Ramos (cell line): ENCODE results near the gene SYNE1.
"Not testable (repeated sequence)": the region's sequence is repeated elsewhere in the genome, so short reads cannot be mapped to it uniquely, and the experiment has no call there.

Source experiments
- in situ Hi-C: fragments of 300-500 bp; cut with MboI; formaldehyde crosslinking; loops from one replicate; pipeline ENCODE4 v1.14.3; 2022; ENCODE audit warnings: low sequenced_read_pairs; ENCODE audit not compliant: unreplicated experiment

SYNE1 gene

DNA sequence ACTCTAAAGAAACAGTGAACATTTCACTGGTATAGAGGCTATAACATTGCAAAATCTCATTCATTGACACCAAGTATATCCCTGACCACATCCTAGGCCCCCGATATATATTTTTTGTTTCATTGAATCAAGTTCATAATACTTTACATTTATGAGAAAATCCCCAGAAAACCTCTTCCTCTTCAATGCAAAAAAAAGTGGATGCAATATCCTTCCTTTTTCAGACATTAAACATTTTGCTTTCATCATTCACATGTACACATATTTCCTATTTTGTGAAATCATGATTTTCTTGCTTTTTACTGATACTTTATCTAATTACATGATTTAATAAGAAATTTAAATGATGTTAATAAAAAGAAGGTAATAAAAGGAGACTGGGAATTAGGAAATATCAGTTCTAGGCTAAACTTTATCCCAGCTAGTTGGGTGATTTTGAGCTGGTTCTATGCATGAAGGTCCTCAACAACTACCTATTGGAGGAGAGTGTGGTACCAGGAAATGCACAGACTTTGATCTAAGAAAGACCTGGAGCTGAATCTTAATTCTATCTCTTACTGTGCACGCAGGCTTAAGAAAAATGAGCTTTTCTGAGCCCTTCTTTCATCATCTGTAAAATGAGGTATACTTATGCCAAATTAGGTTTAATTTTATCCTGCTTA, 4.9 kb downstream of the SYNE1 start:
- in situ Hi-C loops = no loop called here

DNA sequence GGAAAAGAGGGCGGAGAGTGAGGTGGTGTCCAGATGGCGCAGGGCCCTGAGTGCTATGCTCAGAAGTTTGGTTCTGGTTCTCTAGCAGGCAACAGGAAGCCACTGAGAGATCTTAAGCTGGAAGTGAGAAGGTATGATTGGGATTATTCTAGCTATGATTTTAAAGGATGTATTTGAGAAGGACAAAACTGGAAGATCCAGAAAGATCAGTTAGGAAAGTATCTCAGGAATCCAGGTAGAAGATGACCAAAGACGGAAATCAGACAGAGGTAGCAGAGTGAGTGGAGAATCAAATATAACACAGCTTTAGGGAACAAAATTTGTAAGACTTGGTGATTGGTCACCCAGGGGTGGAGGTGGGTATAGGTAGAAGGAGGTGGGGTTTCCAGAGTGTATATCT, 5.8 kb downstream of the SYNE1 start:
- in situ Hi-C loops = no loop called here

DNA sequence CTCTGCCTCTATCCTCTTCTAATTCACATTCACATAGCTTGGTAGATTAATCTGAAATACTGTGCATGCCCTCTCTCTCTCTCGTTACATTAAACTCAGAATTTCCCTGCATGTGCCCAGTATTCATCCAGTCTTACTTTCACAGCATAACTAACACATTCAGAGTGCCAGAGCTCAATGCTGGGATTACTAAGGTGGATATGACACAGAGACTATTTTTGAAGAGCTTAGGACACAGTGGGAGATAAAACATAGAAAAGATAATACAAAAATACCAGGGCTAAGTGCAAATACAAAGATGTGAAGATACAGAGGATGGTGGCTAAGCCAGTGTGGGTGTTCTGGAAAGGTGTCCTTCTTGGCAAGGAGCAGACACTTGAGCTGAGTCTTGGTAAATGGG, 6.3 kb downstream of the SYNE1 start:
- in situ Hi-C loops = no loop called here

DNA sequence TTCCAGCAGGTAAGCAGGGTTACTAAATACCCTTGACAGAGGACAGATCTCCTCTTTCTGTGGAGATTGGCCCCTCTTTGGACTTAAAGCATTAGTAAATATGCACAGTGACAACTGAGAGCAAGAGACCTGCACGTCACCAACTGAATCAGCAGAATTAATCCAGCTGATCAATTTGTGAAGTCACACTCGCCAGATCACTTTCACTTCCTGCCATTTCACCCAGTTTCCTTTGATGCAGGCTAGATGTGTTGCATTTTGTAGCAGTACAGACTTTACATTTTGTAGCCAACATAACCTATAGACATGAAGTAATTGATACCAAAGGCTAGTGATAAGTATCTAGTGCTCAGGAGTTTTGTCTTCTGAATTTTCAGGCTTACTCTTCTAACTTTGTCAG, 11.9 kb downstream of the SYNE1 start:
- in situ Hi-C loops = no loop called here

DNA sequence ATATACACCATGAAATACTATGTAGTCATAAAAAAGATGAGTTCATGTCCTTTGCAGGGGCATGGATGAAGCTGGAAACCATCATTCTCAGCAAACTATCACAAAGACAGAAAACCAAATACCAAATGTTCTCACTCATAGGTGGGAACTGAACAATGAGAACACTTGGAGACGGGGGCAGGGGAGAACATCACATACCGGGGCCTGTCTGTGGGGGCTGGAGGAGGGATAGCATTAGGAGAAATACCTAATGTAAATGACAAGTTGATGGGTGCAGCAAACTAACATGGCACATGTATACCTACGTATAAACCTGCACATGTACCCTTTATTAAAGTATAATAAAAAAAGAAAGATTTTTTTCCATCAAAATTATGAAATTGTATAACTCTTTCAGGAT, 22.4 kb downstream of the SYNE1 start:
- in situ Hi-C loops = not testable (repeated sequence)

DNA sequence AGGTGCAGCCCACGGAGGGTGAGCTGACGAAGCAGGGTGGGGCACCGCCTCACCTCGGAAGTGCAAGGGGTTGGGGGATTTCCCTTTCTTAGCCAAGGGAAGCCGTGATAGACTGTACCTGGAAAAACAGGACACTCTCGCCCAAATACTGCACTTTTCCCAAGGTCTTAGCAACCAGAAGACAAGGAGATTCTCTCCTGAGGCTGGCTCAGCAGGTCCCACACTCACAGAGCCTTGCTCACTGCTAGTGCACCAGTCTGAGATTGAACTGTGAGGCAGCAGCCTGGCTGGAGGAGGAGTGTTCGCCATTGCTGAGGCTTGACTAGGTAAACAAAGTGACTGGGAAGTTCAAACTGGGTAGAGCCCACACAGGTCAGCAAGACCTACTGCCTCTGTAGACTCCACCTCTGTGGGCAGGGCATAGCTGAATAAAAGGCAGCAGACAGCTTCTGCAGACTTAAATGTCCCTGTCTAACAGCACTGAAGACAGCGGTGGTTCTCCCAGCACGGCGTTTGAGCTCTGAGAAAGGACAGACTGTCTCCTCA, 28.0 kb downstream of the SYNE1 start:
- in situ Hi-C loops = no loop called here

DNA sequence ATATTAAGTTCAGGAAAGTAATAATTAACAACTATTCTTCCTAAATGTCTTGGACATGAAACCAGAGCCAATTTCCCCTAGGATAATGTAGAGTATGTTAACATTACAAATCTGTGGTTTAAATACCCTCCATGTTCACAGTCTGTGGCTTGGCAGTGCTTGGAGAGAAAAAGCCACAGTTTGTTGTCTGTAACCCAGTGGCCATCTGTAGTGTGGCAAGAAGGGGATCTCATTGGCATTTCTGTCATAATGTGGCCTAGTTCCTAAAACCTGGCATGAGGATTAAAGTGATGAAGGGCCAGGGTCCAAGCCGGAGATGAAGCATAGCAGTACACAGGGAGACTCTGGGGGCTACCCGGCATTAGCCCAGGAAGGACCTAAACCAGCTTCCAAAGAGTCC, 31.2 kb downstream of the SYNE1 start:
- in situ Hi-C loops = no loop called here

DNA sequence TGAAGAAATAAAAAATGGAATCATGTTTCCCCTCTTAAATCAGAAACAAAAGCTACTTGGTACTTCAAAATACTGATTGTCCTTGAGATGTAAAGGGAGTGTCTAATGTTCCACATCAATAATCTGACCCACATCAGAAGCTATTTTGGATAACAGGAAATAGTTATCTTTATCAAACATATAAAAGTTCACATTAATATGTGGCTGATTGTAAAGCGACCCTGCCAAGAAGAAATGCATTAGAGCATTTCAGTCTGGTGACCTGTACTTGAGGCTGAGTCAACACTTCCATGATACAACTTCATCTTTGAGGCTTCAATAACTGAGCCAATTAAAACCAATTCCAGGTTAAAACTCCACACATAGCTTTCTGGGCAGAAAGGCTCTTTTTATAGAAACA, 31.8 kb downstream of the SYNE1 start:
- in situ Hi-C loops = no loop called here

DNA sequence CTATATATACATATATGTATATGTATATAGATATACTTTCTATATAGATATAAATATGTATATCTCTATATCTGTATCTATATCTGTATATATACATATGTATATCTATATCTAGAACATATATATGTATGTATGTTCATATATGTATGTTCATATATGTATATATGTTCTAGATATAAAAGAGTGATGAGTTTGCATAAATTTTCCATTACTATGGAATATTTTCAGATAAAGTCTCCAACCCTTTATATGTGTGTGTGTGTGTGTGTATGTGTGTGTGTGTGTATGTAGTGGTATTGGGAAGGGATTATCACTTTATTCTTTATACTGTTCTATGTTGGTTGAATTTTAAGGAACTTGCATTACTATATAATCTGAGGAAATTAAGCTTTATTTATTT, 33.3 kb downstream of the SYNE1 start:
- in situ Hi-C loops = no loop called here

DNA sequence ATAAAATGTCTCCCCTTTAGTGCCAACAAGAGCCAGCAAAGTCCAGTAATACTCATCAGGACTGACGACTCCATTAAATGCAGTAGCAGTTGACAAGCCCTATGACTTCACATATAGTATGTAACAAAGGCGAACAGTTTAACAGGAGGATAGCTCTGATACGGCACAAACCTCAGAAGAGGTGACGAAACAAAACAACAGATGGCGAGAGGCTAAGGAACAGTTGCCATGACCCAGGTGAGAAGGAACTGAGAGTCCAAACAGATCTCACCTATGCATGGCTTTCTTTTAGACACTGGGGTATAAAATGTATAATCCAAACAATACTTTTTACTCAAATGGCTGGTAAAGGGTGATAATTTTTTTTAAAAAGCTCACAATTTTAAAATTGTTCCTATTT, 37.1 kb downstream of the SYNE1 start:
- in situ Hi-C loops = no loop called here

DNA sequence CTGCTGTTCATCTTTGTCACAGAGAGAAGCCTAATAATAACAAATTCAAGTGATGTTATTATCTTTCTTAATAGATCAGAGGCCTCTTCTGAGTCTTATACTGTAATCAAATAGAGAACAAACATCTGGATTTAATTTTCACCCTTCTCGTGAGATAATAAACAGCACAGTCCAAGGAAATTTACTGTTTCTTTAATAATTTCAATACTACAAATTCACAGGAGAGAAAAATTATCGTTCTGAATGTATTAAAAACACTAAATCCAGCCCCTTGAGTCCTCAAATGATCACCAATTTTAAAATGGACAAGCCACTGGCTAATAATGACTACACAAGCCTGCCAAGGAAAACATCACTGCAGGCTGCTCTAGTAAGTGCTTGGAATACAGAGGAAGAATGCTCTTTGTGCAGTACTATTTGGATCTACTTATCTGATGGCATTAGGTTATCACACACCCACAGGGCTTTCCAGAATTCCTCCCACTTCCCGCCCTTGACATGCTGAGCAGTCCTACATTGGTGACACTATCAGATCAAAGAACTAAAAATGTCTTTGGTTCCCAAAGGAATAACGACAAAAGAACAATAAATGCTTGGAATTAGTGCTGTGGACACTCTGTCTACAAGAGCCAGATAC, 38.1 kb downstream of the SYNE1 start:
- in situ Hi-C loops = no loop called here

DNA sequence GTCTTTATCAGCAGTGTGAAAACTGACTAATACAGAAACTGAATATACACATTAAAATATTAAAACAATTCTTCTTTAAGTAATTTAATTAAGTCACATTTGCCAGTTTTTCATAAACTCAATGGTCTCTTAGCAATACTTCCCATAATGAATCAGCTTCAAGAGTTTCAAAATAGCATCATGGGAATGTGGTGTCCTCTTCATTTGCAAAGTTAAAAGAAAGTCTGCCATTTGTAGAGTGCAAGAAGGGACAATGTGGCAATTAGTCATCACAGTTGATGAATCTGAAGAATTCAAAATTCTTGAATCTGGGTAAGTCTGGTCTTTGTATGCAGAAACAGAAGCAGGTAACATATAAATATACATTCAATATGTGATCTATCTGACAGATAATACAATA, 38.7 kb downstream of the SYNE1 start:
- in situ Hi-C loops = no loop called here

DNA sequence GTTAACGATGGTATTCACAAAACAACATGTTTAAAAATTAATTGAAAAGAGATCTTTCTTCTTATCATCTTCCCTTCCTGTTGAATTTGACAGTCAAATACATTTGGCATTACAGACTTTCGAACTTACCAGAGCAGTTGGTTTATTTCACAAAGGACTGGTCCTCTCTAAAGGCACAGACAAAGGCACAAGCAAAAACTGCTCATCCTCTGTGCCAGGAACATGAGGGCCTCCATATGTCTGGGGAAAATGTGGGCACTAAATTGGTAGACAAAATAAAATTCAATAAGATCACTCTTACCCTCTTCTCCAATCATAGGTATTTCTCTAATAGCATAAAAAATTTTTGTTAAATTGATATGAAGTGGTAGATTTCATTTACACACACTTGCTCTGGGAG, 40.4 kb downstream of the SYNE1 start:
- in situ Hi-C loops = no loop called here

DNA sequence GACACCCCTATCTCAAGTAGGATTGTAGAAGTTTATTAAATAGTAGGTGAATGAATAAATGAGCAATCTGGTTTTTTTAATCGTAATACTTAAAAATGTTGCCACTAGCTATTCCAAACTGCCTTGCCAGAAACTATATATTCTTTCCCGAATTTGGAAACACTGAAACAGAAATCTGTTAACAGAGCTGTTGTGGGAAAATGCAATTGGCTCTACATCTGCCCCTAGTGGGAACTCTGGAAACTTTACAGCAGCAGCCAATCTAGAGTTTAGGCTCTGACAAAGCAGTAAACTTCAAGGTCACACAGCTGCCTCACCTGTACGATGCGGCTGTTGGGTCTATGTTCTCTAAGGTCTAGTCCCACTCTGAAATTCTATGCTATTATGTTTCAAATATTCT, 41.7 kb downstream of the SYNE1 start:
- in situ Hi-C loops = no loop called here

DNA sequence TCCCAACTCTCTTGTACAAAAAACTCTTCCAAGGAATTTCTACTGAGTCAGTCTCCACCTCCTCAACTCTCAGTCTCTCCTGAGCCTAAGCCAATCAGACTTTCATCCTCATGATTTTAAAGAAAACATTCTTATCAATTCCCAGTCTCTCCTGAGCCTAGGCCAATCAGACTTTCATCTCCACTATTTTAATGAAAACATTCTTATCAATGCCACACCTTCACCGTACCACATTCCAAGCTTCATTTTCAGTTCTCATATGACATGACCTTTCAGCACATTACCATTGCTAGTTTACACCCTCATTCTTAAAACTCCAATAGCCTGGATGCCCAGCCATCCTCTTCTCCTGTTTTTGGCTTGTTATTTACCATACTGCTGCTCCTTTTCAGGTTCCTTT, 42.5 kb downstream of the SYNE1 start:
- in situ Hi-C loops = no loop called here

DNA sequence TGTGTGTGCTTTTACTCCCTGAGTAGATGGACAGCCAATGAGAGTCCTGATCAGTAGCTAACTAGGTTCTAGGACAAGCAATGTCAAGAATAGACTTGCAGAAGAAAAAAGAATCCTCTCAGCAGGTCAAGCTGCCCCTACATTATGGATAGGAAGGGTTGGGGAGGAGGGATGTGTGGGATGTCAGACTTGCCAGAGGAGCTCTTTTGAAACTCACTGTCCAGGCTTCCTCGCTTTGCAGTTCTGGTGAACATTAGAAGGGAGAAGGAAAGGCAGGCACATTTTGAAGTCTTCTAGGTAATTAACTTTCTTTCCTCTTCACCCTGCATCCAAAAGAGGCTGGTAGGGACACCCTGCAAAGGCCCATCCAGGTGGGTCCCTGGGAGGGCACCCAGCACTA, 48.7 kb downstream of the SYNE1 start:
- in situ Hi-C loops = no loop called here

DNA sequence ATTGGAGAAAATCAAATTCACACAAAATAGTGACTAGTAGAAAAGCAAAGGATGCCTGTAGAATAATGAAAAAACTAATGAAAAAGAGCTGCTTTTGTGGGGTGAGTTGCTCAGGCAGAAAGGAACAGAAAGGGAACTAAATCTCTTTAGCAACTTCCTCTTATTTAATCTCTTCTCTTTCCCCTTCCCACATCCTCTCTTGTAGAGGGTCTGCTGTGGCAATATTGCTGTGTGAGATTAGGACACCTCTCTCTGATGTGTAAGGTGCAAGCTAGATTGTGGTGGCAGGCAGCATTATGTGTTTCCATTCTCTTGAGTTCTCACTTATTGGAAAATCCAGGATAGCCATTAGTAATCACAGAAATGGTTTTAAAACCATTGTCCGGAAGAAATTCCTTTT, 49.7 kb downstream of the SYNE1 start:
- in situ Hi-C loops = no loop called here

DNA sequence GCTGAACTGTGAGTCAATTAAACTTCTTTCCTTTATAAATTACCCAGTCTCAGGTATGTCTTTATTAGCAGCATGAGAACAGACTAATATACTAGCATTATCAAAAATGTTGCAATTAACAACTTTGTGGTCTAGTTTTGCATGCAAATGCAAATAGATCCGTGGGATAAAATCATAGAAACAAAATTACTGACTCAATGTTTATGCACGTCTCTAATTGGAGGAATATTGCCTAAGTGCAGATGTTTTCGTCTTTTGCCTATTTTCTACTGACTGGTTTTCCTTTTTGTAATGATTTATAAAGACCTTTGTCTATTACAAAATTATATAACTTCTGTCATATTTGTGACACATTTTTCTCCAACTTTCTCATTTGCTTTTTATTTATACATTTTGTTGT, 51.9 kb downstream of the SYNE1 start:
- in situ Hi-C loops = no loop called here

DNA sequence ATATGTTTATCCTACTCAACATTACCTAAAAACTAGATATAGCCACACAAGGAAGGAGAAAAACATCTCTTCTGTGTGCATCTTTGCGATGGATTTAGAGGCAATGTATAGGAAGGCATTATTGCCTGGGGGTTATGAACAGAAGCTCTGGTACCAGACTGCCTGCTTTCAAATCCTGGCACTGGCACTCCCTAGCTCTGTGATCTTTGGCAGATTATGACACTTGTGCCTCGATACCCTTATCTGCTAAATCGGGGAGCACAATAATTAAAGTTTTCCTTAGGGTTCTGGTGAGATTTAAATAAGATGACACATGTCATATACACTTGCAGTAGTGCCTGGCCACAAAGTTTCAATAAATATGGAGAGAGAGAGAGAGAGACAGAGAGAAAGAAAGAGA, 53.3 kb downstream of the SYNE1 start:
- in situ Hi-C loops = no loop called here

DNA sequence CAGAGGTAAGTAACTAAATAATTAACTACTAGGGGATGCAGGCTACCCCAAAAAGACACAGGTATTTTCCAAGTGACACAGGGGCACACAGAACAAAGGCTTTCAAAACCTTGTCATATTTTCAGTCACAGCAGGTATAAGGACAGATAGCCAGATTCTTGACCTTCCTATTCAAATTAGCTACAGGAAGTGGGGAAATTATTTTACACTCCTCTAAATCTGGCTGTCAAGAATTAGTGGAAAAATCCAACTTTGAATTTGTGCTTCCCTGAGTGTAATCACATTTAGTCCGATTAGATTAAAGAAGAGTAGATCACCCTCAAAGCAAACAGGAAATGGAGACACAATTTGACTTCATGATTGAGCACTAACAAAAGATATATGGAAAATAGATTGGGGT, 60.6 kb downstream of the SYNE1 start:
- in situ Hi-C loops = no loop called here

DNA sequence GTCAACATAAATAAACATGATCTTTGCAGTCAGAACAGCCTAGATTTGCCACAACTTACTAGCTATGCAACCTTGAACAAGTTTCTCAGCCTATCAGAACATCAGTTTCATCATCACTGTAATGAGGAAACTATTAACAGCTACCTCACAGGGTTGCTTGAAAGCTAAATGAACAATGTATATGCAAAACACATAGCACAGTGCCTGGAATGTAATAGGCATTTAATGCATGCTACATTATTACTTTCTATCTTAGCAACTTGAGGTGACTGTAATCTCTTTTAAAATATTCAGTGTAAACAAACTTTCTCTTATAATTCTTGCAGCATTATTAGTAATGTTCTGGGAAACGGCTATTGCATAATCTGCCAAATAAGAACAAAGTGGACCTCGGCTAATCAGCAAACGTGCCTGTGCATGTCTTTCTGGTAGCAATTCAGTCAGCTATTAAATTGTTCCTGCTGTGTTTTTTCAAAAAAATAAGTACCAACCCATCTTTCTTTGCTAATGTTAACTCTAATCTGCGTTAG, 61.5 kb downstream of the SYNE1 start:
- in situ Hi-C loops = no loop called here

DNA sequence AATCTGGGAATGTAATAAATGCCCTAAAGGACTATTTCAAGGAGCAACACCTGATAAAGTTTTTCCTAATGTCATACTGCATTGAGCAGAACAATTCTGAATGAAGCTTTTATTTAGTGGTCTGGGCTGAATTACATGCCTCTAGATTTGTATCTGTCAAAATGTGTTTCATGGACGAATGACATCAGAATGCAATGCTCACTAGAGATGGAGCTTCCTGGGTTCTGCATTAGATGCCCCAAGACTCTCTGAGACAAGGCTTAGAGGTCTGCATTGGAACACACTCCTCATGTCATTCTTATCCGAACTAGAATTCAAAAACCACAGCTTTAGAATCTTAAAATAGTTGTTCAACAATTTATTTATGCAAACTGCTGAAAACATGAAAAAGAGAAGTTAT, 62.0 kb downstream of the SYNE1 start:
- in situ Hi-C loops = no loop called here
